DMS114 treated with DMSO at 0.1 percent for 48 hours (cell line): Measurements from ENCODE around the gene DNAJC13.

Source experiments
- DNase-seq: peaks from one replicate; lab custom pipeline; 2025; ENCODE audit not compliant: unreplicated experiment; lab: John Stamatoyannopoulos, UW

The DNAJC13 gene

GRCh38 chr3:132405609-132406299 is 11.5 kb upstream of the DNAJC13 start:
- no peak for DNase-seq

- no peak for DNase-seq
Observed at GRCh38 chr3:132406587-132406986, 10.7 kb upstream of the DNAJC13 start.

- no peak for DNase-seq
Observed at GRCh38 chr3:132407025-132407424, 10.3 kb upstream of the DNAJC13 start.

GRCh38 chr3:132414841-132415240 is 2.5 kb upstream of the DNAJC13 start:
- no peak for DNase-seq

GRCh38 chr3:132416161-132416560 is 1.1 kb upstream of the DNAJC13 start:
- DNase-seq = no peak

- peak; percentile 47 for DNase-seq
Observed at GRCh38 chr3:132417695-132418411, 551 bp downstream of the DNAJC13 start.

- DNase-seq = no peak
Observed at GRCh38 chr3:132418916-132419315, 1.6 kb downstream of the DNAJC13 start.

GRCh38 chr3:132421832-132422231 is 4.5 kb downstream of the DNAJC13 start:
- DNase-seq = no peak

GRCh38 chr3:132422531-132422930 is 5.2 kb downstream of the DNAJC13 start:
- no peak for DNase-seq

- no peak for DNase-seq
Observed at GRCh38 chr3:132432639-132433038, 15.3 kb downstream of the DNAJC13 start.

- no peak for DNase-seq
Observed at GRCh38 chr3:132433121-132433520, 15.8 kb downstream of the DNAJC13 start.

GRCh38 chr3:132435224-132435910 is 18.1 kb downstream of the DNAJC13 start:
- no peak for DNase-seq

GRCh38 chr3:132435911-132436425 is 18.7 kb downstream of the DNAJC13 start:
- no peak for DNase-seq

- no peak for DNase-seq
Observed at GRCh38 chr3:132443421-132443820, 26.1 kb downstream of the DNAJC13 start.

- no peak for DNase-seq
Observed at GRCh38 chr3:132444383-132444782, 27.1 kb downstream of the DNAJC13 start.

- DNase-seq = no peak
Observed at GRCh38 chr3:132445817-132446216, 28.5 kb downstream of the DNAJC13 start.

- no peak for DNase-seq
Observed at GRCh38 chr3:132448216-132448961, 31.1 kb downstream of the DNAJC13 start.

GRCh38 chr3:132456136-132456535 is 38.8 kb downstream of the DNAJC13 start:
- DNase-seq = no peak

GRCh38 chr3:132456571-132456970 is 39.3 kb downstream of the DNAJC13 start:
- no peak for DNase-seq

- no peak for DNase-seq
Observed at GRCh38 chr3:132457286-132457685, 40.0 kb downstream of the DNAJC13 start.

- no peak for DNase-seq
Observed at GRCh38 chr3:132459551-132459950, 42.2 kb downstream of the DNAJC13 start.
